ENCODE results near the gene MESP1. TPM values are rescaled to one million over a fixed set of nuclear protein-coding genes. Genes with fewer than 3 reads are reported as not detected.

The MESP1 gene
- total and polyA plus RNA-seq, 2 of the 8 experiments (the other 6 are each of a cell fraction or from before 2014, with no cell fraction given) = 0.15 to 0.23 TPM

GRCh38 chr15:89774492-89774891 is 23.4 kb upstream of the MESP1 start (continued):
- no peak for TF ChIP-seq ATF3 (IDR thresholded peaks at IDR 0.05; ENCODE audit: insufficient read depth, low read depth, low read length)
- TF ChIP-seq EZH2 (IDR thresholded peaks at IDR 0.05; ENCODE audit: low read depth, low read length, severe bottlenecking) = no peak
- TF ChIP-seq BRCA1 (IDR thresholded peaks at IDR 0.05; ENCODE audit: low read depth, low read length) = no peak
- TF ChIP-seq POLR2AphosphoS5 (IDR thresholded peaks at IDR 0.05; ENCODE audit: low read depth, low read length) = no peak
- no peak for TF ChIP-seq GABPA (IDR thresholded peaks at IDR 0.05; ENCODE audit: borderline replicate concordance, insufficient read depth, low read length)
